ENCODE data around the gene RHOC.

- no peak for TF ChIP-seq CTCF (IDR thresholded peaks at IDR 0.05; ENCODE audit: borderline replicate concordance, extremely low read depth, low read length, poor library complexity, severe bottlenecking)
- no peak for TF ChIP-seq EZH2 (IDR thresholded peaks at IDR 0.05; ENCODE audit: borderline replicate concordance, low read depth, low read length, severe bottlenecking)
Observed at GRCh38 chr1:112727716-112728115, 20.8 kb upstream of the RHOC start.

Measured in DND-41 (cell line).